PFSK-1 (cell line): ENCODE results near the gene PTPRH.

Source experiments
- POLR2AphosphoS5 ChIP-seq: IDR thresholded peaks from 2 replicates; pipeline ENCODE4 v1.6.1; 2012; ENCODE audit warnings: low read depth, mild to moderate bottlenecking, control low read depth, low read length, moderate library complexity
- TF ChIP-seq, protein P1 (sequence below), 2 experiments: IDR thresholded peaks; 2 replicates each; pipeline versions ENCODE4 v1.6.1 to v1.8.0; 2011 to 2012; ENCODE audit warnings: low read depth in 2 of 2, low read length in 2 of 2, control low read depth in 1 of 2, inconsistent platforms in 1 of 2, mild to moderate bottlenecking in 1 of 2, moderate library complexity in 1 of 2; ENCODE audit not compliant: insufficient read depth in 1 of 2

DNA sequence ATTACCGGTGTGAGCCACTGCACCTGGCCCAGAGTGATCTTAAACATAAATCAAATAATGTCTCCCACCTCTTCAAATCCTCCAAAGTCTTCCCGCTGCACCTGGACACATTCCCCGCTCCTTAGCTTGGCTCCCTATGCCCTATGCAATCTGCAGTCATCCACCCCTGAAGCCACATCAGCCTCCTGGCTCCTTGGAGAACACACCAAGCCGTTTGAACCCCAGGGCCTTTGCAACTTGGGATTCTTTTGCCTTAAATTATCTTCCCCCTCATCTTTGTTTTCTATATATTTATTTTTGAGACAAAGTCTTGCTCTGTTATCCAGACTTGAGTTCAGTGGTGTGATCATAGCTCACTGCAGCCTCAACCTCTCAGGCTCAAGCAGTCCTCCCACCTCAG is 40.2 kb downstream of the PTPRH start:
- TF ChIP-seq, protein P1, sequence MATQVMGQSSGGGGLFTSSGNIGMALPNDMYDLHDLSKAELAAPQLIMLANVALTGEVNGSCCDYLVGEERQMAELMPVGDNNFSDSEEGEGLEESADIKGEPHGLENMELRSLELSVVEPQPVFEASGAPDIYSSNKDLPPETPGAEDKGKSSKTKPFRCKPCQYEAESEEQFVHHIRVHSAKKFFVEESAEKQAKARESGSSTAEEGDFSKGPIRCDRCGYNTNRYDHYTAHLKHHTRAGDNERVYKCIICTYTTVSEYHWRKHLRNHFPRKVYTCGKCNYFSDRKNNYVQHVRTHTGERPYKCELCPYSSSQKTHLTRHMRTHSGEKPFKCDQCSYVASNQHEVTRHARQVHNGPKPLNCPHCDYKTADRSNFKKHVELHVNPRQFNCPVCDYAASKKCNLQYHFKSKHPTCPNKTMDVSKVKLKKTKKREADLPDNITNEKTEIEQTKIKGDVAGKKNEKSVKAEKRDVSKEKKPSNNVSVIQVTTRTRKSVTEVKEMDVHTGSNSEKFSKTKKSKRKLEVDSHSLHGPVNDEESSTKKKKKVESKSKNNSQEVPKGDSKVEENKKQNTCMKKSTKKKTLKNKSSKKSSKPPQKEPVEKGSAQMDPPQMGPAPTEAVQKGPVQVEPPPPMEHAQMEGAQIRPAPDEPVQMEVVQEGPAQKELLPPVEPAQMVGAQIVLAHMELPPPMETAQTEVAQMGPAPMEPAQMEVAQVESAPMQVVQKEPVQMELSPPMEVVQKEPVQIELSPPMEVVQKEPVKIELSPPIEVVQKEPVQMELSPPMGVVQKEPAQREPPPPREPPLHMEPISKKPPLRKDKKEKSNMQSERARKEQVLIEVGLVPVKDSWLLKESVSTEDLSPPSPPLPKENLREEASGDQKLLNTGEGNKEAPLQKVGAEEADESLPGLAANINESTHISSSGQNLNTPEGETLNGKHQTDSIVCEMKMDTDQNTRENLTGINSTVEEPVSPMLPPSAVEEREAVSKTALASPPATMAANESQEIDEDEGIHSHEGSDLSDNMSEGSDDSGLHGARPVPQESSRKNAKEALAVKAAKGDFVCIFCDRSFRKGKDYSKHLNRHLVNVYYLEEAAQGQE (IDR thresholded peaks at IDR 0.05; ENCODE audit: insufficient read depth in 1 of 2, low read depth in 2 of 2, low read length in 2 of 2): no peak
- no peak for TF ChIP-seq POLR2AphosphoS5
